Peyer's patch (tissue), 4 donors: ENCODE data around the gene GEN1.

Experiments
- POLR2A ChIP-seq, 2 donors: fragments of 450-650 bp; IDR thresholded peaks; one replicate each; pipeline ENCODE4 v1.5.1; 2017; ENCODE audit warnings: antibody characterized with exemption in 2 of 2, mild to moderate bottlenecking in 2 of 2, moderate library complexity in 2 of 2
- TF ChIP-seq, protein P1 (sequence below), 6 experiments: fragments of 450-650 bp in 4 of 6; fragments of 200-600 bp in 2 of 6; sonication (generic) in 1 of 6; IDR thresholded peaks; one replicate each; pipeline ENCODE4 v1.5.1; 2017 to 2019; ENCODE audit warnings: antibody characterized with exemption in 6 of 6, mild to moderate bottlenecking in 3 of 6, moderate library complexity in 1 of 6

DNA sequence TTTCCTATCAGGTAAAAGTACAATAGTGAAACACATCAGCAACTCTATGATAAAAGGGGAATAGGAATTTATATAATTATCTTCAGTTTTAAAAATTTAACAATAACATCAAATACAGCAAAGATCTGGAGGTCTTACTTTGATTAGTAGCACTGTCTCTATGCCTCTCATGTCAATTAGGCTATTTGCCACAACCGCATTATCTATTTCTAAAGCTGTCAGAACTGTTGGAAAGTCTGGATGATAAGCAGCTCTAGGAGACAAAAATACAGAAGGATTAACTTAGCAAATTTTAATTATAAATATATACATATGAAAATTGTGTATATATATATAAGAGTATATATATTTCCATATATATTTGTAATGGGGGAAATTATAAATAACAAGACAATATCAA, 45.4 kb upstream of the GEN1 start:
- TF ChIP-seq, protein P1, sequence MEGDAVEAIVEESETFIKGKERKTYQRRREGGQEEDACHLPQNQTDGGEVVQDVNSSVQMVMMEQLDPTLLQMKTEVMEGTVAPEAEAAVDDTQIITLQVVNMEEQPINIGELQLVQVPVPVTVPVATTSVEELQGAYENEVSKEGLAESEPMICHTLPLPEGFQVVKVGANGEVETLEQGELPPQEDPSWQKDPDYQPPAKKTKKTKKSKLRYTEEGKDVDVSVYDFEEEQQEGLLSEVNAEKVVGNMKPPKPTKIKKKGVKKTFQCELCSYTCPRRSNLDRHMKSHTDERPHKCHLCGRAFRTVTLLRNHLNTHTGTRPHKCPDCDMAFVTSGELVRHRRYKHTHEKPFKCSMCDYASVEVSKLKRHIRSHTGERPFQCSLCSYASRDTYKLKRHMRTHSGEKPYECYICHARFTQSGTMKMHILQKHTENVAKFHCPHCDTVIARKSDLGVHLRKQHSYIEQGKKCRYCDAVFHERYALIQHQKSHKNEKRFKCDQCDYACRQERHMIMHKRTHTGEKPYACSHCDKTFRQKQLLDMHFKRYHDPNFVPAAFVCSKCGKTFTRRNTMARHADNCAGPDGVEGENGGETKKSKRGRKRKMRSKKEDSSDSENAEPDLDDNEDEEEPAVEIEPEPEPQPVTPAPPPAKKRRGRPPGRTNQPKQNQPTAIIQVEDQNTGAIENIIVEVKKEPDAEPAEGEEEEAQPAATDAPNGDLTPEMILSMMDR (IDR thresholded peaks at IDR 0.05): no peak
- TF ChIP-seq POLR2A (IDR thresholded peaks at IDR 0.05): no peak
